ENCODE measurements around the gene HECTD1.

DNA sequence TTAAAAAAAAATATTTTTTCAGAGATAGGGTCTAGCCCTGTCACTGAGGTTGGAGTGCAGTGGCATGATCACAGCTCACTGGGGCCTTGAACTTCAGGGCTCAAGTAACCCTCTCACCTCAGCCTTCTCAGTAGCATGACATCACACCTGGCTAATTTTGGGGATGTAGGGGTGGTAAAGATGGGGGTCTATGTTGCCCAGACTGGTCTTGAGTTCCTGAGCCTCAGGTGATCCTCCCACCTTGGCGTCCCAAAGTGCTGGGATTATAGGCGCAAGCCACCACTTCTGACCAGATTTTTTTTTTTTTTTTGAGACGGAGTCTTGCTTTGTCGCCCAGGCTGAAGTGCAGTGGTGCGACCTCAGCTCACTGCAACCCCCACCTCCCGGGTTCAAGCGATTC is 80.9 kb downstream of the HECTD1 start:
- TF ChIP-seq, protein P1, sequence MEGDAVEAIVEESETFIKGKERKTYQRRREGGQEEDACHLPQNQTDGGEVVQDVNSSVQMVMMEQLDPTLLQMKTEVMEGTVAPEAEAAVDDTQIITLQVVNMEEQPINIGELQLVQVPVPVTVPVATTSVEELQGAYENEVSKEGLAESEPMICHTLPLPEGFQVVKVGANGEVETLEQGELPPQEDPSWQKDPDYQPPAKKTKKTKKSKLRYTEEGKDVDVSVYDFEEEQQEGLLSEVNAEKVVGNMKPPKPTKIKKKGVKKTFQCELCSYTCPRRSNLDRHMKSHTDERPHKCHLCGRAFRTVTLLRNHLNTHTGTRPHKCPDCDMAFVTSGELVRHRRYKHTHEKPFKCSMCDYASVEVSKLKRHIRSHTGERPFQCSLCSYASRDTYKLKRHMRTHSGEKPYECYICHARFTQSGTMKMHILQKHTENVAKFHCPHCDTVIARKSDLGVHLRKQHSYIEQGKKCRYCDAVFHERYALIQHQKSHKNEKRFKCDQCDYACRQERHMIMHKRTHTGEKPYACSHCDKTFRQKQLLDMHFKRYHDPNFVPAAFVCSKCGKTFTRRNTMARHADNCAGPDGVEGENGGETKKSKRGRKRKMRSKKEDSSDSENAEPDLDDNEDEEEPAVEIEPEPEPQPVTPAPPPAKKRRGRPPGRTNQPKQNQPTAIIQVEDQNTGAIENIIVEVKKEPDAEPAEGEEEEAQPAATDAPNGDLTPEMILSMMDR (IDR thresholded peaks at IDR 0.05), result no peak
- TF ChIP-seq POLR2A (IDR thresholded peaks at IDR 0.05), result no peak

Data from Peyer's patch (tissue), 4 donors.